22Rv1 (cell line): ENCODE data around the gene PALM.

ENCODE experiments used
- H3K27ac ChIP-seq: fragments of 450-650 bp; 2 replicates; pipeline ENCODE4 v1.5.1; 2017
- ZFX ChIP-seq: fragments of 450-650 bp; IDR thresholded peaks from 2 replicates; pipeline ENCODE4 v1.6.1; 2017; ENCODE audit warnings: antibody characterized with exemption, borderline replicate concordance
- TF ChIP-seq, protein P1 (sequence below): fragments of 450-650 bp; IDR thresholded peaks from 2 replicates; pipeline ENCODE4 v1.5.1; 2017; ENCODE audit warnings: mild to moderate bottlenecking

PALM gene

GRCh38 chr19:718991-719512, 10.3 kb downstream of the PALM start:
- no peak for TF ChIP-seq ZFX
- TF ChIP-seq, protein P1, sequence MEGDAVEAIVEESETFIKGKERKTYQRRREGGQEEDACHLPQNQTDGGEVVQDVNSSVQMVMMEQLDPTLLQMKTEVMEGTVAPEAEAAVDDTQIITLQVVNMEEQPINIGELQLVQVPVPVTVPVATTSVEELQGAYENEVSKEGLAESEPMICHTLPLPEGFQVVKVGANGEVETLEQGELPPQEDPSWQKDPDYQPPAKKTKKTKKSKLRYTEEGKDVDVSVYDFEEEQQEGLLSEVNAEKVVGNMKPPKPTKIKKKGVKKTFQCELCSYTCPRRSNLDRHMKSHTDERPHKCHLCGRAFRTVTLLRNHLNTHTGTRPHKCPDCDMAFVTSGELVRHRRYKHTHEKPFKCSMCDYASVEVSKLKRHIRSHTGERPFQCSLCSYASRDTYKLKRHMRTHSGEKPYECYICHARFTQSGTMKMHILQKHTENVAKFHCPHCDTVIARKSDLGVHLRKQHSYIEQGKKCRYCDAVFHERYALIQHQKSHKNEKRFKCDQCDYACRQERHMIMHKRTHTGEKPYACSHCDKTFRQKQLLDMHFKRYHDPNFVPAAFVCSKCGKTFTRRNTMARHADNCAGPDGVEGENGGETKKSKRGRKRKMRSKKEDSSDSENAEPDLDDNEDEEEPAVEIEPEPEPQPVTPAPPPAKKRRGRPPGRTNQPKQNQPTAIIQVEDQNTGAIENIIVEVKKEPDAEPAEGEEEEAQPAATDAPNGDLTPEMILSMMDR, result no peak
- H3K27ac ChIP-seq, result no peak overlapping the region

DNA sequence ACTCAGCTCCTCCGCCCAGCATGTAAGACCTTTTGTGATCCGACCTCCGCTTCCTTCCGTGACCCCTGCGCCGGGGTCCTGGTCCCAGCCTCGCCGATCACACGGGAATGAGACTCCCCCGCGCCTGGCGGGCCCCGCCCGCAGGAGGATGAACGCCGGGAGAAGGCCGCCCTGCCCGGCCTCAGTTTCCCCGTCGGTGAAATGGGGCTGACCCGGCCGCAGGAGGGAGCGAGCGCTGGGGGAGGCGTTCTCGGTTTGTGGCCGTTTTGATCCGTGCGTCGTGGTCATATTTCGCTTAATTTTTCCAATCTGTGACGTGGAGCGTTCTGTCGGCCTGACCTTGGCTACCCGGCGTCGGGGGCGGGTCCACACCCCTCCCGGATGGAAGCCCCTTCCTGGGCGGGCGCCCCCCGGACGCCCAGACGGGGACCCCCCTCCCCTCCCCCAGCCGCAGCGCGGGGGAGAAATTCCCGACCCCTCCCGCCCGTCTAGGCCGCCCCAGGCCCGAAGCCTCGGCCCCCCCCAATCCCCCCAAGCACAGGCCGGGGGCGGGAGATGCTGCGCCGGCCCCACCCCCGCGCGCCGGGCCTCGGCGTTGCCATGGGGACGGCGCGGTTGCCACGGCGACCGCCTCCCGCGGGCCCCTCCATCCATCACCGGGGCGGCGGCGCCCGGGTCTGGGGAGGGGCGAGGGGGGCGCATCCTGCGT, 11.1 kb downstream of the PALM start:
- TF ChIP-seq ZFX, result no peak
- TF ChIP-seq, protein P1, result no peak
- no peak overlapping the region for H3K27ac ChIP-seq

GRCh38 chr19:720345-721160, 11.8 kb downstream of the PALM start:
- TF ChIP-seq, protein P1, result no peak
- no peak for TF ChIP-seq ZFX
- no peak overlapping the region for H3K27ac ChIP-seq

DNA sequence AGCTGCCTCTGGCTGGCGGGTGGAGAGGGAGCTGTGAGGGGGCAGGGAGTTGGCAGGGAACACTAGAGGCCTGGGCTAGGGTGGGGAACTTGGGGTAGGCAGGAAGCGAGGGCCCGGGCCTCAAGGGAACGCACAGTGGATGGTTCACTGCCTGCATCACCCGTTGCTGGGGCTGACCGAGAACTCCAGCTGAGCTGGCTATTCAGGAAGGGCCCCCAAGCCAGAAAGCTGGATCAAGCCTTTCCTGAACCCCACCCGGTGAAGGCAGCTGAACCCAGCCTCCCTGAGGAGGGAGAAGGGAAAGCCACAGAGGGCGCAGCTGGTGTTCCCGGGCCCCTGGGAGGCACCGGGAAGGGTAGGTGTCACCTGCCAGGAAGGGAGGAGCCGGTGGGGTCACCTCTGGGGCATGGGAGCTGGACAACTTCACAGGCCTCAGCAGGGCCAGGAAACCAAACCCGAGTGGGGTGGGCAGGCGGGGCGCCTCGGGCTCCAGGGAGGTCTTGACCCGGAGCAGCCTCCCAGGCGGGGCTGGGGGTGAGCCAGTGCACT, 13.9 kb downstream of the PALM start:
- TF ChIP-seq ZFX, result no peak
- TF ChIP-seq, protein P1, result no peak
- H3K27ac ChIP-seq, result no peak overlapping the region

DNA sequence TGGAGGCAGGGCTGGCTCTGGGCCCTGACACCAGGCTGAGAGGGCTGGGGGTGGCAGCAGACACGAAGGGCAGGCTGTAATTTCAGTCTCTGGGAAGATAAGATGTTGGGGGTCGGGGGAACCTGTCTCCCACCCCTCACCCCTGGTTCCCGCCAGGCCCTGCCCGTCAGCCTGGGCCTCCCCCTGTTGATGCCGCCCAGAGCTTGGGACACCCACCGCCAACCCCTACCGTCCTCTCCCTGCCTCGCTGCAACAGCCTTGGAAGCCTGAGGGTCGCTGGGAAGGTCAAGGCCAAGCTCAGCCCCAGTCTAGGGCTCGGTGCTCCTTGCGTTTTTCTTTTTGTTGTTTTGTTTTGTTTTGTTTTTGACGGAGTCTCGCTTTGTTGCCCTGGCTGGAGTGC, 14.5 kb downstream of the PALM start:
- no peak overlapping the region for H3K27ac ChIP-seq
- TF ChIP-seq ZFX, result no peak
- TF ChIP-seq, protein P1, result no peak

DNA sequence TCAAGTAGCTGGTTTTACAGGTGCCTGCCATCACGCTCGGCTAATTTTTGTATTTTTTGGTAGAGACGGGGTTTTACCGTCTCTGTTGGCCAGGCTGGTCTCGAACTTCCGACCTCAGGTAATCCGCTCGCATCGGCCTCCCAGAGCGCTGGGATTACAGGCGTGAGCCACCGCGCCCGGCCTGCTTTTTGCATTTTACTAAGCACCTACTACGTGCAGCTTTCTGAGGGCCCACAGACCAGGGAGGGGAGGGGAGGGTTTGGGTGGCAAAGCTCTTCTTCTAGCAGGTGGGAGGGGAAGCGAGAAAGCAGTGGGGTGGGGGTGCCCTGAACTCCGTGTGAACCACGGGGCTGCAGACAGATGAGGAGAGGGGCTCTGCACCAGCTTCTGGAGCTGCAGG, 15.0 kb downstream of the PALM start:
- TF ChIP-seq ZFX, result no peak
- TF ChIP-seq, protein P1, result no peak
- no peak overlapping the region for H3K27ac ChIP-seq
